HEK293 (cell line): ENCODE results near the gene ARHGAP22.

ENCODE experiments used
- MYNN ChIP-seq: fragments of 450-650 bp; formaldehyde crosslinking; IDR thresholded peaks from 2 replicates; pipeline ENCODE4 v1.5.1; 2016; ENCODE audit warnings: missing biosample characterization, missing genetic modification characterization, borderline replicate concordance
- SALL2 ChIP-seq: fragments of 450-650 bp; formaldehyde crosslinking; IDR thresholded peaks from 2 replicates; pipeline ENCODE4 v1.5.0; 2017; ENCODE audit warnings: missing biosample characterization, mild to moderate bottlenecking, missing genetic modification characterization, borderline replicate concordance
- YY1 ChIP-seq: fragments of 450-650 bp; formaldehyde crosslinking; IDR thresholded peaks from 2 replicates; pipeline ENCODE4 v1.5.1; 2018; ENCODE audit warnings: missing biosample characterization, missing genetic modification characterization
- ZNF473 ChIP-seq: fragments of 450-650 bp; formaldehyde crosslinking; IDR thresholded peaks from 2 replicates; pipeline ENCODE4 v1.5.1; 2017; ENCODE audit warnings: missing biosample characterization, missing genetic modification characterization
- ZNF510 ChIP-seq: fragments of 450-650 bp; formaldehyde crosslinking; IDR thresholded peaks from 2 replicates; pipeline ENCODE4 v1.5.1; 2018; ENCODE audit warnings: mild to moderate bottlenecking, missing genetic modification characterization, missing biosample characterization; ENCODE audit not compliant: insufficient replicate concordance
- ZNF558 ChIP-seq: fragments of 450-650 bp; formaldehyde crosslinking; IDR thresholded peaks from 2 replicates; pipeline ENCODE4 v1.5.1; 2016; ENCODE audit warnings: missing biosample characterization, missing genetic modification characterization
- ZNF664 ChIP-seq: fragments of 450-650 bp; formaldehyde crosslinking; IDR thresholded peaks from 2 replicates; pipeline ENCODE4 v1.5.1; 2016; ENCODE audit warnings: missing biosample characterization, missing genetic modification characterization
- TF ChIP-seq, protein P1 (sequence below): fragments of 450-650 bp; formaldehyde crosslinking; IDR thresholded peaks from 2 replicates; pipeline ENCODE4 v1.5.1; 2016; ENCODE audit warnings: missing biosample characterization, missing genetic modification characterization

DNA sequence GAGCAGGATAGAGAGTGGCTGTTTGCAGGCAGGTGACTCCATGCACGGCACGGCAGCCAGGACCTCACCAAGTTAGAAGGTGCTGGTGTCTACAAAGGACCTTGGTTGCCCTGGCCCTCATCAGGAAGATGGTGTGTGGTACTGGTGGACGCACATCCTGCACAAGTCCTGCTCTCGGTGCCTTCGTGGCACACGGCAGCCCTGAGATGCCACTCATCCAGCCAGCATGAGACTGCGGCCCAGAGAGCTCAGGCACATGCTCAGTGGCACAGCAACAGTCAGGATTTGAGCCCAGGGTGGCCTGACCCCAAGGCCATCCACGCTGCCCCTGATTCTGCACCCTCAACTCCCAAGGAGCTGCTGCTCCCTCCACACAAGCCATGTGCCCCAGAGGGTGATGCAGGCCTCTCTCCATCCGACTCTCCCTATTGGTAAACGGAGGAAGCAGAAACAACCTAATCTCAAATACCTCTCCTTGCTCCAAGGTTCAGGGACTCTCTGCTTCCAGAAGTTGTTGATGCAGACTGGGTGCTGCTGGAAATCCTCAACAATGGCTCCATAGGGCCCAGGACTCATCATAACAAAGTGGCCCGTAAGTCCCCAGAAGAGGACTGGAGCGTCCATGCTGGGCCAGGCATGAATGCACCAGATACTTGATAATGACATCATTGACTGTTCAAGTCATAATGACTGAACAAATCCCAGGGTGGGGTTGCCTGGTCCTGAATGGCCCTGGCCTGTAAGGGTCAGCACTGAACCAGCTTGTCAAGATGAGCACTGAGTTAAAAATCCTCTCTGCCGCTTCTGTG, 93.6 kb downstream of the ARHGAP22 start:
- no peak for TF ChIP-seq YY1 (tag by site-specific recombination)
- TF ChIP-seq ZNF558, result no peak
- TF ChIP-seq ZNF664, result no peak
- no peak for TF ChIP-seq ZNF473 (tag by site-specific recombination)
- no peak for TF ChIP-seq MYNN
- no peak for TF ChIP-seq SALL2 (tag by site-specific recombination)
- TF ChIP-seq, protein P1, sequence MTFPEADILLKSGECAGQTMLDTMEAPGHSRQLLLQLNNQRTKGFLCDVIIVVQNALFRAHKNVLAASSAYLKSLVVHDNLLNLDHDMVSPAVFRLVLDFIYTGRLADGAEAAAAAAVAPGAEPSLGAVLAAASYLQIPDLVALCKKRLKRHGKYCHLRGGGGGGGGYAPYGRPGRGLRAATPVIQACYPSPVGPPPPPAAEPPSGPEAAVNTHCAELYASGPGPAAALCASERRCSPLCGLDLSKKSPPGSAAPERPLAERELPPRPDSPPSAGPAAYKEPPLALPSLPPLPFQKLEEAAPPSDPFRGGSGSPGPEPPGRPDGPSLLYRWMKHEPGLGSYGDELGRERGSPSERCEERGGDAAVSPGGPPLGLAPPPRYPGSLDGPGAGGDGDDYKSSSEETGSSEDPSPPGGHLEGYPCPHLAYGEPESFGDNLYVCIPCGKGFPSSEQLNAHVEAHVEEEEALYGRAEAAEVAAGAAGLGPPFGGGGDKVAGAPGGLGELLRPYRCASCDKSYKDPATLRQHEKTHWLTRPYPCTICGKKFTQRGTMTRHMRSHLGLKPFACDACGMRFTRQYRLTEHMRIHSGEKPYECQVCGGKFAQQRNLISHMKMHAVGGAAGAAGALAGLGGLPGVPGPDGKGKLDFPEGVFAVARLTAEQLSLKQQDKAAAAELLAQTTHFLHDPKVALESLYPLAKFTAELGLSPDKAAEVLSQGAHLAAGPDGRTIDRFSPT, result no peak
- no peak for TF ChIP-seq ZNF510 (tag by site-specific recombination)
